Heart right ventricle (tissue), 16 donors: ENCODE data around the gene ZNF8. TPM values are rescaled to one million over a fixed set of nuclear protein-coding genes. Genes with fewer than 3 reads are reported as not detected.
"Not testable (repeated sequence)": the region's sequence is repeated elsewhere in the genome, so short reads cannot be mapped to it uniquely, and the experiment has no call there.

Source experiments
- ATAC-seq, 8 donors: fragments of 200-7000 bp; cut with Tn5 transposase; one replicate each; pipeline ENCODE4 v1.9.1; 2020; ENCODE audit warnings: mild to moderate bottlenecking in 8 of 8, moderate library complexity in 8 of 8, moderate number of reproducible peaks in 1 of 8
- DNase-seq, 2 donors: peaks; one replicate each; pipeline ENCODE4 v3.0.0-alpha.2; 2020
- H3K27ac ChIP-seq, 10 donors: fragments of 200-600 bp; sonication (generic) in 2 of 10; one replicate each; pipeline versions ENCODE4 v1.5.0 to v1.8.0; 2020 to 2022; ENCODE audit warnings: mild to moderate bottlenecking in 3 of 10
- H3K27me3 ChIP-seq, 7 donors: fragments of 200-600 bp; one replicate each; pipeline ENCODE4 v1.8.0; 2021 to 2022; ENCODE audit warnings: mild to moderate bottlenecking in 2 of 7
- H3K36me3 ChIP-seq, 9 donors: fragments of 200-600 bp; sonication (generic) in 1 of 9; one replicate each; pipeline versions ENCODE4 v1.5.0 to v1.8.0; 2020 to 2022; ENCODE audit warnings: mild to moderate bottlenecking in 2 of 9
- H3K4me1 ChIP-seq, 9 donors: fragments of 200-600 bp; sonication (generic) in 1 of 9; one replicate each; pipeline versions ENCODE4 v1.5.0 to v1.8.0; 2020 to 2022; ENCODE audit warnings: mild to moderate bottlenecking in 4 of 9
- H3K4me3 ChIP-seq, 10 donors: fragments of 200-600 bp; sonication (generic) in 2 of 10; one replicate each; pipeline versions ENCODE4 v1.5.0 to v1.8.0; 2020 to 2022; ENCODE audit warnings: mild to moderate bottlenecking in 7 of 10, moderate library complexity in 2 of 10
- H3K9me3 ChIP-seq, 11 donors: fragments of 200-600 bp in 10 of 11; sonication (generic) in 2 of 11; one replicate each; pipeline versions ENCODE4 v1.5.0 to v1.8.0; 2013 to 2022; ENCODE audit warnings: mild to moderate bottlenecking in 2 of 11, control low read depth in 1 of 11, moderate library complexity in 1 of 11
- CTCF ChIP-seq, 9 donors: fragments of 200-600 bp; sonication (generic) in 2 of 9; IDR thresholded peaks; one replicate each; pipeline versions ENCODE4 v1.5.0 to v1.8.0; 2021 to 2022; ENCODE audit warnings: antibody characterized with exemption in 9 of 9, mild to moderate bottlenecking in 5 of 9, moderate library complexity in 1 of 9
- WGBS, 2 donors: extraction: QIAGEN DNeasy Blood & Tissue Kit; methylation state at CpG; one replicate each; pipeline ENCODE4 v1.1.7; 2013; ENCODE audit warnings: inconsistent platforms in 1 of 2; 5-methylcytosine and 5-hydroxymethylcytosine counted together
- intact Hi-C, 10 donors: fragments of 100-400 bp; cut with DNase I; formaldehyde crosslinking; loops; one replicate each; pipeline versions ENCODE4 v1.11.1 to v1.14.2; 2022
- polyA plus RNA-seq, 2 donors: library from polyadenylated mRNA; stranded (reverse); fragments of 200-250 nt; gene quantifications; one replicate each; pipeline ENCODE4 v1.2.3, GENCODE V29; 2013
- total RNA-seq, 10 donors: library from RNA; stranded (reverse); fragmentation: NEBNext Ultra II Directional in 3 of 10; extraction: Animal tissue kit (Norgen Biotek cat#: 25700) in 3 of 10; gene quantifications; one replicate each; pipeline versions ENCODE4 v1.2.1 to v1.2.4, GENCODE V29; 2021 to 2023
- donor health status: Arrhythmogenic right ventricular cardiomyopathy.
- donor health status: ischemic (EF 13 %, LVEDD 7.1; RV severe dilation, severe dysfunction).
- donor health status: healthy with polysubstance abuse.
- donor health status: DM: no; HTN: yes; CAD: no.
- donor health status: DM: no; HTN: no; CAD: no.
- donor health status: ischemic (EF 25% LVEDD 6.9; RV normal size, moderate dysfunction).
- donor health status: ischemic (EF 25% LVEDD 5.7; RV mildly dilated, moderate dysfunction).
- donor health status: healthy.
- donor health status: DM: yes; HTN: yes; CAD: no.
- donor health status: Ischemic cardiomyopathy.
- donor health status: ischemic (EF 35%, LVEDD 5.7; RV mildly dilated, moderate dysfunction).
- donor health status: nonischemic (EF 11% LVEDD 7.7; RV severe dilation, severe dysfunction).
- donor health status: DM: yes; HTN: yes; CAD: no.
- donor health status: PGD.
- donor health status: ischemic (EF 29% LVEDD 5.4; RV normal size, mild dysfunction).
- donor health status: nonischemic (EF 23%, LVEDD 6.1; RV moderate dilation, normal function).

Gene ZNF8
- total and polyA plus RNA-seq, 12 donors: 1.4 to 6.2 (median 5.3) TPM

GRCh38 chr19:58248886-58249285 lies 29.9 kb upstream of the ZNF8 start:
- peaks cover 15 to 100% (median 99%) of the 10 kb centered on the region in 11 donors for H3K9me3 ChIP-seq
- no peaks in the 10 kb centered on the region for H3K27me3 ChIP-seq
- intact Hi-C loops: no loop called here
- WGBS, 2 donors: 94 to 98% methylated on average over 3 of the region's 3 CpGs
- no peak for DNase-seq
- H3K36me3 ChIP-seq: peaks cover 24 to 100% (median 99%) of the 10 kb centered on the region in 9 donors
- H3K4me1 ChIP-seq: no peaks in the 10 kb centered on the region
- H3K27ac ChIP-seq: no peak overlapping the region
- no peak for ATAC-seq
- no peak overlapping the region for H3K4me3 ChIP-seq
- TF ChIP-seq CTCF (IDR thresholded peaks at IDR 0.05): no peak

- TF ChIP-seq CTCF (IDR thresholded peaks at IDR 0.05): no peak
These were observed 26.6 kb upstream of the ZNF8 start for GRCh38 chr19:58252102-58252685.

GRCh38 chr19:58258259-58258658 lies 20.5 kb upstream of the ZNF8 start:
- H3K27ac ChIP-seq, H3K27me3 ChIP-seq, H3K4me1 ChIP-seq, H3K4me3 ChIP-seq, DNase-seq, ATAC-seq: not testable (repeated sequence)
- intact Hi-C loops: loop anchor here in 2 of 10 donors (10.0 kb wide), 1 partner anchor 53 kb away; no protein-coding TSS in a partner anchor
- peaks cover 49 to 100% (median 100%) of the 10 kb centered on the region in 11 donors for H3K9me3 ChIP-seq
- H3K36me3 ChIP-seq: peaks cover 39 to 100% (median 98%) of the 10 kb centered on the region in 9 donors
- 92 to 97% methylated on average over 3 to 4 of the region's 4 CpGs for WGBS, 2 donors

More at GRCh38 chr19:58252102-58252685, 26.6 kb upstream of the ZNF8 start:
- intact Hi-C loops: loop anchor here in 2 of 10 donors (10.0 kb wide), 1 partner anchor 47 kb away; no protein-coding TSS in a partner anchor
- WGBS, 2 donors: 99% methylated on average over 2 of the region's 2 CpGs
- no peak overlapping the region for H3K27ac ChIP-seq
- no peak overlapping the region for H3K4me3 ChIP-seq
- no peaks in the 10 kb centered on the region for H3K27me3 ChIP-seq
- H3K4me1 ChIP-seq: no peaks in the 10 kb centered on the region
- H3K36me3 ChIP-seq: peaks cover 18 to 100% (median 99%) of the 10 kb centered on the region in 9 donors
- DNase-seq: no peak
- ATAC-seq: no peak
- H3K9me3 ChIP-seq: peaks cover 19 to 100% (median 100%) of the 10 kb centered on the region in 11 donors

GRCh38 chr19:58261600-58261967 lies 17.2 kb upstream of the ZNF8 start:
- Histone ChIP-seq H3K9me3 (peaks cover 56 to 100% (median 100%) of the 10 kb centered on the region in 11 donors), H3K27ac (no peak overlapping the region), H3K36me3 (peaks cover 28 to 100% (median 95%) of the 10 kb centered on the region in 9 donors), H3K4me3 (no peak overlapping the region), H3K4me1 (no peaks in the 10 kb centered on the region), H3K27me3 (no peaks in the 10 kb centered on the region)
- no peak for TF ChIP-seq CTCF (IDR thresholded peaks at IDR 0.05)
- 98 to 99% methylated on average over 3 of the region's 3 CpGs for WGBS, 2 donors
- DNase-seq: no peak
- intact Hi-C loops: loop anchor here in 6 of 10 donors (5.0 to 10.0 kb wide), 3 partner anchors 57 to 277 kb away; no protein-coding TSS in a partner anchor
- ATAC-seq: no peak
